Upper lobe of right lung (tissue), 1 donor: ENCODE data around the gene INMT. TPM values are rescaled to one million over a fixed set of nuclear protein-coding genes. Genes with fewer than 3 reads are reported as not detected.

Experiments
- ATAC-seq: fragments of 200-7000 bp; cut with Tn5 transposase; one replicate; pipeline ENCODE4 v1.9.1; 2020; ENCODE audit warnings: mild to moderate bottlenecking, moderate library complexity
- DNase-seq: peaks from one replicate; pipeline ENCODE4 v3.0.0-alpha.2; 2020
- H3K27ac ChIP-seq: fragments of 200-600 bp; one replicate; pipeline ENCODE4 v1.8.0; 2022
- H3K27me3 ChIP-seq: fragments of 200-600 bp; one replicate; pipeline ENCODE4 v1.8.0; 2022; ENCODE audit warnings: mild to moderate bottlenecking
- H3K36me3 ChIP-seq: fragments of 200-600 bp; one replicate; pipeline ENCODE4 v1.8.0; 2022
- H3K4me1 ChIP-seq: fragments of 200-600 bp; one replicate; pipeline ENCODE4 v1.8.0; 2022
- H3K4me3 ChIP-seq: fragments of 200-600 bp; one replicate; pipeline ENCODE4 v1.8.0; 2022; ENCODE audit warnings: mild to moderate bottlenecking
- H3K9me3 ChIP-seq: fragments of 200-600 bp; one replicate; pipeline ENCODE4 v1.8.0; 2022
- CTCF ChIP-seq: fragments of 200-600 bp; IDR thresholded peaks from one replicate; pipeline ENCODE4 v1.8.0; 2022; ENCODE audit warnings: antibody characterized with exemption
- intact Hi-C: fragments of 100-400 bp; cut with DNase I; formaldehyde crosslinking; loops from one replicate; pipeline ENCODE4 v1.11.0; 2022
- total RNA-seq: library from RNA; stranded (reverse); fragmentation: NEBNext Ultra II Directional; extraction: Animal tissue kit (Norgen Biotek cat#: 25700); gene quantifications from one replicate; pipeline ENCODE4 v1.2.1, GENCODE V29; 2021
- donor health status: DM: no; HTN: yes; CAD: no; lungs with severe emphysema.

INMT gene
- total RNA-seq, 1 donor from 2014 or later, result 501 TPM

DNA sequence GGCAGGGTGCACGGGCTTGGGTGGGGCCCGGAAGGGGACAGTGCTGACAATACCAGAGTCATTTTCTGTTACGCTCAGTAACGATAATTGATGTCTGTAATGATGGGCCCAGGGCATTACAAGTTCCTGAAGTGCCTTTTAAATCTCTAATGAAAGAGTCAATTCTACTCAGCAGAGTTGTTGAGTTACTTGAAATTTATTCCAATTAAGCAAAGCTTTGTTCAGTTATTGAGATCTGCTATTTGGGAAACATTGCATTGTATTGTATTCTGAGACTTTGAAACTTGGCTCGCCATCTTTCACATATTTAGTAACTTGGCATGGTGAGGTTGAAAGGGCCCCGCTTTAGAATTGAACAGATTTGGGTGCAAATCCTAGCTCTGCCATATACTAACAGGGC is 54.0 kb downstream of the INMT start:
- H3K4me3 ChIP-seq, result no peak overlapping the region
- TF ChIP-seq CTCF, result no peak
- H3K9me3 ChIP-seq, result no peaks in the 10 kb centered on the region
- no peak overlapping the region for H3K27ac ChIP-seq
- peaks cover 26% of the 10 kb centered on the region for H3K4me1 ChIP-seq
- intact Hi-C loops, result loop anchor here (10.0 kb wide), 2 partner anchors 169 to 319 kb away; no protein-coding TSS in a partner anchor
- H3K36me3 ChIP-seq, result no peaks in the 10 kb centered on the region
- ATAC-seq (no peak), DNase-seq (no peak)
- no peaks in the 10 kb centered on the region for H3K27me3 ChIP-seq

Other genes starting within 250 kb of the INMT start
- 25.6 TPM for gene GGCT, start 247.3 kb upstream of the INMT start, total RNA-seq
- 68.4 TPM for gene GARS1, start 157.3 kb upstream of the INMT start, total RNA-seq
- not detected for gene CRHR2, start 69.7 kb upstream of the INMT start, total RNA-seq
- gene MINDY4, start 19.3 kb downstream of the INMT start, total RNA-seq, result 20.1 TPM
- gene AQP1, start 159.7 kb downstream of the INMT start, total RNA-seq, result 1,132 TPM
- gene GHRHR, start 211.8 kb downstream of the INMT start, total RNA-seq, result not detected